Keratinocyte (primary cell): Measurements from ENCODE around the gene MALT1. TPM values are rescaled to one million over a fixed set of nuclear protein-coding genes. Genes with fewer than 3 reads are reported as not detected.

Experiments
- DNase-seq: peaks from one replicate; pipeline ENCODE4 v3.0.0-alpha.2; 2011; ENCODE audit warnings: low read depth, missing footprints, low spot score
- FAIRE-seq: peaks from 2 replicates; lab custom pipeline; 2011; peaks lifted over from hg19 to GRCh38; lab: Jason Lieb, UNC
- H2AFZ ChIP-seq: 2 replicates; pipeline ENCODE4 v1.6.0; 2012; ENCODE audit warnings: low read length, control low read depth, inconsistent platforms; ENCODE audit not compliant: control insufficient read depth
- H3K27ac ChIP-seq: 2 replicates; pipeline ENCODE4 v1.5.1; 2011; ENCODE audit warnings: low read length; ENCODE audit not compliant: control insufficient read depth, insufficient read depth
- H3K27me3 ChIP-seq: 3 replicates; pipeline ENCODE4 v1.6.0; 2011; ENCODE audit warnings: low read length; ENCODE audit not compliant: control insufficient read depth, insufficient read depth; ENCODE audit errors: extremely low read depth
- H3K36me3 ChIP-seq, 2 experiments: 2 replicates in 1 of 2; 3 replicates in 1 of 2; pipeline ENCODE4 v1.5.1; 2011; ENCODE audit warnings: low read length in 2 of 2, mild to moderate bottlenecking in 1 of 2; ENCODE audit not compliant: control insufficient read depth in 2 of 2, insufficient read depth in 2 of 2; ENCODE audit errors: extremely low read depth in 1 of 2
- H3K4me1 ChIP-seq: 3 replicates; pipeline ENCODE4 v1.5.1; 2011; ENCODE audit warnings: low read length; ENCODE audit not compliant: control insufficient read depth, insufficient read depth; ENCODE audit errors: extremely low read depth
- H3K4me2 ChIP-seq: 3 replicates; pipeline ENCODE4 v1.6.0; 2011; ENCODE audit warnings: low read depth, low read length; ENCODE audit not compliant: control insufficient read depth, insufficient read depth; ENCODE audit errors: extremely low read depth
- H3K4me3 ChIP-seq, 3 experiments: fragments of 200-600 bp in 1 of 3; sonication (generic) in 1 of 3; 2 replicates in 2 of 3; 3 replicates in 1 of 3; pipeline ENCODE4 v1.5.1; 2011 to 2016; ENCODE audit warnings: low read length in 3 of 3, mild to moderate bottlenecking in 3 of 3, control low read depth in 2 of 3, inconsistent platforms in 1 of 3, low read depth in 1 of 3, mixed read lengths in 1 of 3, mixed run types in 1 of 3, moderate library complexity in 1 of 3; ENCODE audit not compliant: control insufficient read depth in 2 of 3, insufficient read depth in 2 of 3; ENCODE audit errors: extremely low read depth in 1 of 3
- H3K79me2 ChIP-seq: 2 replicates; pipeline ENCODE4 v1.6.0; 2012; ENCODE audit warnings: low read length; ENCODE audit not compliant: control insufficient read depth, insufficient read depth
- H3K9ac ChIP-seq: 3 replicates; pipeline ENCODE4 v1.6.0; 2011; ENCODE audit warnings: low read length; ENCODE audit not compliant: control insufficient read depth, insufficient read depth; ENCODE audit errors: extremely low read depth
- H3K9me1 ChIP-seq: 3 replicates; pipeline ENCODE4 v1.6.0; 2011; ENCODE audit warnings: low read length; ENCODE audit not compliant: control insufficient read depth, insufficient read depth; ENCODE audit errors: extremely low read depth
- H3K9me3 ChIP-seq: 2 replicates; pipeline ENCODE4 v1.5.1; 2012; ENCODE audit warnings: low read depth, low read length; ENCODE audit not compliant: control insufficient read depth
- H4K20me1 ChIP-seq: 3 replicates; pipeline ENCODE4 v1.6.0; 2011; ENCODE audit warnings: low read length; ENCODE audit not compliant: control insufficient read depth, insufficient read depth; ENCODE audit errors: extremely low read depth
- CTCF ChIP-seq, 3 experiments: IDR thresholded peaks in 1 of 3; conservative IDR thresholded peaks in 1 of 3; optimal IDR thresholded peaks in 1 of 3; 2 replicates in 2 of 3; 3 replicates in 1 of 3; pipeline versions ENCODE3 to v1.5.1; 2011; ENCODE audit warnings: low read length in 3 of 3, mild to moderate bottlenecking in 3 of 3, moderate library complexity in 2 of 3, control low read depth in 1 of 3, inconsistent platforms in 1 of 3; ENCODE audit not compliant: insufficient read depth in 2 of 3; ENCODE audit errors: extremely low read depth in 1 of 3
- EZH2 ChIP-seq: IDR thresholded peaks from one replicate; pipeline ENCODE4 v1.6.1; 2012; ENCODE audit warnings: inconsistent platforms, mild to moderate bottlenecking, low read length, moderate library complexity
- dilution Hi-C: fragments of 300-500 bp; cut with MboI; formaldehyde crosslinking; loops from one replicate; pipeline ENCODE4 v1.7.0; 2020; ENCODE audit warnings: low sequenced_read_pairs; ENCODE audit not compliant: extremely low pct_ligation_motif_present
- polyA minus RNA-seq, 3 experiments: library from RNA; depleted of rRNA, polyadenylated mRNA; stranded (reverse); fragments of >200 nt; gene quantifications; 1 replicate in 1 of 3; 2 replicates in 1 of 3; 3 replicates in 1 of 3; pipeline ENCODE4 v1.2.3, GENCODE V29; 2011
- polyA plus RNA-seq, 5 experiments: library from polyadenylated mRNA; depleted of rRNA in 3 of 5; stranded (reverse) in 3 of 5; stranded (forward) in 1 of 5; unstranded in 1 of 5; fragments of >200 nt; gene quantifications; 1 replicate in 1 of 5; 2 replicates in 3 of 5; 3 replicates in 1 of 5; pipeline versions ENCODE4 v1.2.1 to v1.2.3, GENCODE V29; 2011 to 2012; ENCODE audit warnings: missing spikeins in 2 of 5, low read depth in 1 of 5, low replicate concordance in 1 of 5

Gene MALT1
- polyA plus RNA-seq = 32.4 to 52.1 TPM (median 35.2 TPM) in 3 replicates
- polyA plus RNA-seq (2011; ENCODE audit: low read depth) = 168 TPM
- 23.2 and 57.4 TPM in 2 replicates for polyA plus RNA-seq (2011; cell fraction: cytosol; rRNA removed)
- polyA plus RNA-seq (2011; cell fraction: nucleus; rRNA removed) = 45.1 and 46.7 TPM in 2 replicates
- polyA plus RNA-seq (2012; ENCODE audit: low replicate concordance) = 26.7 and 32.1 TPM in 2 replicates
- polyA minus RNA-seq = 16.7 to 62.3 TPM (median 35.9 TPM) in 3 replicates
- 23.8 TPM for polyA minus RNA-seq (2011; cell fraction: cytosol; rRNA and poly(A)+ RNA removed)
- 29.8 and 58.3 TPM in 2 replicates for polyA minus RNA-seq (2011; cell fraction: nucleus; rRNA and poly(A)+ RNA removed)

GRCh38 chr18:58671111-58671631, at the start of gene MALT1:
Gene MALT1, plus strand, starts transcription at chr18:58671465. Its CDS starts 179 bp downstream, at chr18:58671644.
- H2AFZ ChIP-seq = peak within 1 kb of the TSS; percentile 60
- dilution Hi-C loops = no loop called here
- DNase-seq (peak; percentile 52), FAIRE-seq (no peak)
- no peaks in the 10 kb centered on the region for H3K9me3 ChIP-seq
- peak within 1 kb of the TSS; percentile 94 for H3K4me2 ChIP-seq
- H3K27me3 ChIP-seq = no peaks in the 10 kb centered on the region
- no peak for TF ChIP-seq EZH2
- TF ChIP-seq CTCF (optimal IDR thresholded peaks at IDR 0.05 in 1 of 3, IDR thresholded peaks at IDR 0.05 in 1 of 3, conservative IDR thresholded peaks at IDR 0.05 in 1 of 3; ENCODE audit: extremely low read depth in 1 of 3, insufficient read depth in 2 of 3, low read length in 3 of 3) = no peak
- no peaks in the 10 kb centered on the region for H3K9me1 ChIP-seq
- H3K9ac ChIP-seq = peak within 1 kb of the TSS; percentile 91
- H3K79me2 ChIP-seq = peaks cover 44% of the 10 kb centered on the region
- peaks cover 3 to 18% of the 10 kb centered on the region in 2 experiments for H3K36me3 ChIP-seq
- H3K27ac ChIP-seq = peak within 1 kb of the TSS; percentile 93
- peak within 1 kb of the TSS; percentile 81 to 94 (median 88) for H3K4me3 ChIP-seq
- no peaks in the 10 kb centered on the region for H4K20me1 ChIP-seq
- peaks cover 60% of the 10 kb centered on the region for H3K4me1 ChIP-seq

- H3K4me3 ChIP-seq = no peak overlapping the region
- TF ChIP-seq CTCF (optimal IDR thresholded peaks at IDR 0.05 in 1 of 3, IDR thresholded peaks at IDR 0.05 in 1 of 3, conservative IDR thresholded peaks at IDR 0.05 in 1 of 3; ENCODE audit: extremely low read depth in 1 of 3, insufficient read depth in 2 of 3, low read length in 3 of 3) = no peak
- no peak for TF ChIP-seq EZH2
- no peaks in the 10 kb centered on the region for H3K36me3 ChIP-seq
- H3K27me3 ChIP-seq = no peaks in the 10 kb centered on the region
- no peak overlapping the region for H3K4me2 ChIP-seq
- no peak overlapping the region for H2AFZ ChIP-seq
- H3K4me1 ChIP-seq = peaks cover 6% of the 10 kb centered on the region
- no peak for DNase-seq
- no peak for FAIRE-seq
- H3K9me3 ChIP-seq = no peaks in the 10 kb centered on the region
- H4K20me1 ChIP-seq = no peaks in the 10 kb centered on the region
- H3K27ac ChIP-seq = no peak overlapping the region
- H3K79me2 ChIP-seq = no peaks in the 10 kb centered on the region
- no peaks in the 10 kb centered on the region for H3K9me1 ChIP-seq
- dilution Hi-C loops = no loop called here
- H3K9ac ChIP-seq = no peak overlapping the region
Observed at GRCh38 chr18:58624011-58624410, 47.3 kb upstream of the MALT1 start.
